Activated CD8-positive, alpha-beta memory T cell treated with anti-CD3 and anti-CD28 coated beads for 1 hour (primary cell): Measurements from ENCODE around the gene CAPN8.

Experiments used
- DNase-seq, 2 donors: peaks; one replicate each; pipeline ENCODE4 v3.0.0-alpha.2; 2020; ENCODE audit warnings: low read depth in 1 of 2; ENCODE audit errors: extremely low read depth in 1 of 2

CAPN8 gene

GRCh38 chr1:223657978-223658377 is 7.5 kb downstream of the CAPN8 start:
- no peak for DNase-seq

GRCh38 chr1:223654083-223654482 is 11.4 kb downstream of the CAPN8 start:
- no peak for DNase-seq

GRCh38 chr1:223653431-223653830 is 12.1 kb downstream of the CAPN8 start:
- no peak for DNase-seq

- no peak for DNase-seq
These were observed 12.5 kb downstream of the CAPN8 start for GRCh38 chr1:223653015-223653414.

GRCh38 chr1:223652436-223652941 is 13.0 kb downstream of the CAPN8 start:
- no peak for DNase-seq

- no peak for DNase-seq
These were observed 14.1 kb downstream of the CAPN8 start for GRCh38 chr1:223651291-223651991.

DNA sequence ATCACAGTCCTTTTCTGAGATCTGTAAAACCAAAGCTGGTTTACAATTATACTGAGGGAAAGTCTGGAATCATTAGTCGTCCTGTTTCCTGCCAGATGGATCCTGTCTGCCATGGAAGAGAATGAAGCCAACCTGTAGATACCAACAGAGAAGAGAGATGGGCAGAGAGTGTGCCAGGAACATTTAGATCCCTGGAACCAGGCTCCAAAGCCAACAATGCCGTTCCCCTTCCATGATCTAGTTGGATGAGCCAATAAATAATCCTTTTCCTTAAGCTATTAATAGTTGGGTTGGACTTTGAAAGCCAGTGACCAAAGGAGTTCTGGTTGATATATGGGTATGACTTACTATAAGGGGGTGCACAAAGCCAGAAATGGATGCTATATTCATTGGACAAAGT is 15.0 kb downstream of the CAPN8 start:
- no peak for DNase-seq

DNA sequence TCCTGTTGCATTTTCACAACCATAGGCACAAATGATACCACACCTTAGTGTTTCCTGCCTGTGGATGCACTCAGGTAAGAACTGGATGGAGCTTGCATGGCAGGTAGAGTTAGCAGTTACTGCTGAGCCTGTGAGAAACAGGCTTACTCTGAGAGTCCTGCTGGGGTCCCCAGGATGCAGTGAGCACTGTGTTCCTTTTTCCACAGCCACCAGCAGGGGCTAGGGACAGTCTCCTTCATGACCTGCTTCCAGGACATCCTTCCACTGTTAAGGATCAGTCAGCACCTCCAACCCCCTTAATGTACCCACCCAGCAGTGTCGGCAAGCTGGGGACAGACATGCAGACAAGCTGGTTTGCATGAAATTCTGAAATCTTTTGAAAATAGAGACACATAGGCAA is 16.3 kb downstream of the CAPN8 start:
- DNase-seq, result no peak

GRCh38 chr1:223647249-223647648 is 18.3 kb downstream of the CAPN8 start:
- no peak for DNase-seq

DNA sequence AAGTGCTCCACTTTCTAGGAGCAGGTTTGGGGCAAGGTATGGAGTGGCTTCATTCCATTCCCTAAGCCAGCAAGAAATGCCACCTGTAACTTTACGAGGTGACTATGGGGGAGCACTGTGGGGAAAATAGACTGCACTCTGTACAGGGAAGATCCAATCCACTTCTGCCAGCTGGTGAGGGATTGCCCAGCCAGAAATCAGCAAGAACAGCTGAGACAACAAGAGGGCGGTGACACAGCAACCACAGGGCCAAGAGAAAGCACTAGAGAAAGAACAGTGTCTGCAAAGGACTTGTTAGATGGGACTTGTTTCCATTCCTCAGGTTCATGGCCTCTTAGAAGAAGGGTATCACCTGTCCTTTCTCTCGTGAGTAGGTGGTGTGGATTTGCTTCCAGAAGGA is 19.6 kb downstream of the CAPN8 start:
- no peak for DNase-seq

DNA sequence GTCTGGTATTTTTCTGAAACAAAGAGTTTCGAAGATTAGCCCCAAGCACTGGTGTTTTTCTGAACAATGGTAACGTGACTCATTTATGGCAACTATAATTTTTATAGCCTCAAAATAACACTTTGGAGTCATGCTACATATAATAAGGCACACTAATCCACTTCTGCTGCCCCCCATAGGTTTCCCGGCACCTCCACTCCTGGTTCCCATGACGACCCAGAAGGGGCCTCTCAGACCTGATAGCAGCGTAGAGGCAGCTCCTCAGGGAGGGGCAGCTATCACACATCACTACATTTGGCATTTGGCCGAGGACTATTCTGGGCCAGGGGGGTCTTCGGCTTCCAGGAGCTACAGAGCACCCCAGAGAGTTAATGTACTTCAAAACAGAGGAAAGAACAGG is 23.3 kb downstream of the CAPN8 start:
- DNase-seq, result no peak

GRCh38 chr1:223641523-223642039 is 23.9 kb downstream of the CAPN8 start:
- no peak for DNase-seq

DNA sequence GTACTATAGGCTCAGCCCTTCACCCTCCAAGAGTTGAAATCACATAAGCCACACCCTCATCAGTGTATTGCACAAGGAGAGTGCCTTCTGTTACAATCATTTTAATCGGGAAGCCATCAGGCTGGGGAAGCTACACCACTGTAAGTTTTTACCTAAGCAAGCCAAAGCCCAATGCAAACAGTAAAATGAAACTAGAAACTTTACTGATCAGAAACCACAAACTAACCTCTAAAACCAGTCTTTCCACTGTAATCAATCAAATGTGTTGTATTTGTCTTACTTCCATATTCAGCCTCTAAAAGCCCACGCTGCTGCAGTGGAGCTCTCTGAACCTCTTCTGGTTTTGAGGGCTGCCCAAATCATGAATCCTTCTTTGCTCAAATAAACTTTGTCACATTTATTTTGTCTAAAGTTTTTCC is 26.2 kb downstream of the CAPN8 start:
- no peak for DNase-seq

- no peak for DNase-seq
These were observed 30.3 kb downstream of the CAPN8 start for GRCh38 chr1:223635236-223635635.

DNA sequence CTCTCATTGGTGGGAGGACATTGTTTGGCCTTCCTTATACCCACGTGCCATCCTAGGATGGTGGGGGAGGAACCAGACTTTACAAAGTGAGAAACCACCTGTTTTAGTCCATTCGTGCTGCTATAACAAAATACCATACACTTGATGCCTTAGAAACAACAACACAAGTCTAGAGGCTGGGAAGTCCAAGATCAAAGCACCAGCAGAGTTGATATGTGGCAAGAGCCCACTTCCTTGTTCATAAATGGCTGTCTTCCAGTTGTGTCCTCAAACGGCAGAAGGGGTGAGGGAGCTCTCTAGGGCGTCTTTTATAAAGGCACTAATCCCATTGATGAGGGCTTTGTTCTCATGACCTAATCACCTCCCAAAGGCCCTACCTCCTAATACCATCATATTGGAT is 31.1 kb downstream of the CAPN8 start:
- DNase-seq, result no peak

DNA sequence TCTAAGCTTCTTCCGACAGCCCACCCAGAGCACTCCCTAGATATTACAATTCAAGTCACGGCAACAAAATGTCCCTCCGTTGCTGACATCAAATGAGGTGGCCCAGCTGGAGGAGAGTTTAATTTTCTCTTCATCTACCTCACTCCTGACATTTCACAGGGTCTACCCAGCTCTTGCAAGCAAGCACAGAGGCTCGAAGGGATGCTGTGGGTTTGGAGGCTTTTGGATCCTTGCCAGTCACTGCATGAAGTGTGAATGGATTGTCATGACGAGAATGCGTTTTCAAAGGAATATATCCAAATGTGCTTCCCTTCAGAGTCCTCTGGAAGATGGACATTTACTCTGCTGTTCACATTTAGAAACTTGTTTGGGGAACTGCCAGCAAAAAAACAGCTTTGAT is 33.5 kb downstream of the CAPN8 start:
- DNase-seq, result no peak

GRCh38 chr1:223631473-223631872 is 34.0 kb downstream of the CAPN8 start:
- DNase-seq, result no peak

DNA sequence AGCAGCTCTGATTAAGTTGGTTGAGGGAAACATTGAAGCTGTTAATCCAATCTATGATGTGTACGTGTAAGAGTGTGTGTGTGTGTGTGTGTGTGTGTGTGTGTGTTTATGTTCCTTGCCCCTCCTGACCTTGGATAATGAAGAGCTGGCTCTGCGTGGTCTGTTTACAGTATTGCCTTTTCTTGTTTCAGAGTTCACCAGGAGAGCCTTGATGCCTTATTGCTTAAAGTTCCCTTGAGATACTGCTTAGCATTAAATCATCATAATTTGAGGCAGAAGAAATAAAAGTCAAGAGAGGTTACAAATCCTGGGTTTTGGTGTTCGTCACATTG is 36.4 kb downstream of the CAPN8 start:
- no peak for DNase-seq

DNA sequence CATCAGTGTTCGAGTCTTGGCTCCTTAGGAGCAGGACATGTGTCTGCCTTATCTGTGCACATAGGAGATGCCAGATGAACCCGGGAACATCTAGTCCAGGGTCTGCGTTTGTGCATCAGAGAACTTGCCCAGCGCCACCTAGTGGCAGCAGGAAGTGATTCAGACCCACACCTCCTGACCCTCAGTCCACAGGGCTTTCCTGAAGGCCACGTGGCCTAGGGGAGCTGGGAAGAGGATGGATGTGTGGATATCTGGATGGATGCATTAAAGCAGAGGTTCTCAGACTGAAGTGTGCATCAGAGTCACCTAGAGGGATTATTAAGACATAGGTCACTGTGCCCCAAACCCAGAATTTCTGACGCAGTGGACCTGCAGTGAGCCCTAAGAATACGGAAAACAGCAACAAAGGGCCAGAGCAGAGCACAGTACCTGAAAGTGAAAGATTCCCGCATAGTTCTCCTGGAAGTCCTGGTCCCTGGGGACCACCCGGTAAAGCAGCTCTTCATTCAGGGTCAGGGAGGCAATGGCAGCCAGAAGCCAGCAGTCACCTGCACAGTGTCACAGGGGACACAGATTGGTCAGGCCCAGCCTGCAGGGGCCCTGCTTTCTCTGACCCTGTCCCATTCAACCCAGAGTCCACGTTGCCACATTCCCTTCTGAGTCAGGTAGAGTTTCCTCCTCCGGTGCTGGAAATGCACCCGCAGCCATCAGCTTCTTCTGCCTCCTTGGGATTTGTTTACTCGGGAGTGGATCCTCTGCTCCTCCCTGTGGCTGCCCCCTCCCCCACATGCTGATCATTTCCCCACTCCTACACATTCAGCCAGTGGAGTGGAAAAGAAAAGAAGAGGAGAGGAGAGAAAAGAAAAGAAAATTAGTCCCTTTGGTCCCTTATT is 37.0 kb downstream of the CAPN8 start:
- DNase-seq, result peak in 1 of 2 donors; percentile 27

- DNase-seq, result no peak
These were observed 43.2 kb downstream of the CAPN8 start for GRCh38 chr1:223622132-223622842.

DNA sequence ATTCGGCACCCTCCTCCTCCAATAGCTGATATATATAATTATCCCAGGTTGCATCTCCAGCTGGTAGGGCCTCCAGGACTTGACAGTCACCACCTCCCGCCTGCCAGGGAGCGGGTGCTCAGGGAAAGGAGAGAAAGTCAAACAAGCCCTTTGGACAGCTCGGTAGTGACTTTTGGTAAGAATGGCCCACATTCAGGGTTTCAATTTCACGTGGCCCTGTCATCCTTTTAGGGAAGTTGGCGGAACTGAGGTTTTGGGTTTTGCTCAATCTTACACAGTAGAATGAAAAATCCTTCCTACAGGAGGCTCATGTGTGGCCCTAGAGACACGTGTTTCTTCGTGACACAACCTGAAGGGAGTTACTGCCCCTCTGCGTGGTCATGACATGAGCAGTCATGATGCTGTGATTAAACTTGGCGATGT is 44.2 kb downstream of the CAPN8 start:
- DNase-seq, result no peak
